Measurements from ENCODE around the gene KRT26.

DNA sequence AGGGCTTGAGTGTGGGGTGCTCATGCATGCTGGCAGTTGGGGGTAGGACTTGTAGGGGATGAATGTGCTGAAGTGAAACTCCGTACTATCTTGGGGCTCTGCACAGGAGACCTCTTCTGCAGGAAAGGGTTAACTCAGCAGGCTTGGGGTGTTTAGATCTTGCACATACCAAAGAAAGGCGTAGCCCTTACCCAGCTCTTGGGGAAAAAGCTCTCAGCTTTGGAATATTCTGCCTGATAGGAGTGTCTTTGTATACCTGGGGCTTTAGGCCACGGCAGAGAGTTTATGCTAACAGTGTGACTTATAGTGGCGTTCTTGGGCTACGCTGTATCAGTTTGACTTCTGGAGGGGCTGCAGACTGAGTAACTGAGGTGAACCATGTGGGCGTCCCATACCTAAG is 38.0 kb downstream of the KRT26 start:
- TF ChIP-seq POLR2A (IDR thresholded peaks at IDR 0.05), result no peak
- no peak for TF ChIP-seq EP300 (IDR thresholded peaks at IDR 0.05)
- no peak for TF ChIP-seq CTCF (IDR thresholded peaks at IDR 0.05)

Measured in ovary (tissue), 3 donors.